ENCODE measurements around the gene LYPD6B. TPM values are rescaled to one million over a fixed set of nuclear protein-coding genes. Genes with fewer than 3 reads are reported as not detected.

The LYPD6B gene
- polyA plus RNA-seq, 3 donors = not detected

- intact Hi-C loops (cut with micrococcal nuclease) = no loop called here
- Histone ChIP-seq H3K27me3 (ENCODE audit: control insufficient read depth in 2 of 2, insufficient read depth in 2 of 2, low read length in 2 of 2) (no peaks in the 10 kb centered on the region), H3K36me3 (replicated peaks in 1 of 2; ENCODE audit: control insufficient read depth in 1 of 2, insufficient read depth in 2 of 2, low read length in 2 of 2) (no peaks in the 10 kb centered on the region), H3K4me1 (ENCODE audit: control insufficient read depth in 1 of 2, insufficient read depth in 2 of 2, low read length in 2 of 2) (no peaks in the 10 kb centered on the region), H4K20me1 (ENCODE audit: insufficient read depth, low read length) (no peaks in the 10 kb centered on the region), H3K27ac (ENCODE audit: low read depth in 1 of 2, low read length in 2 of 2) (no peak overlapping the region), H3K9me3 (replicated peaks in 1 of 2; ENCODE audit: control insufficient read depth in 1 of 2, insufficient read depth in 1 of 2, low read length in 2 of 2) (peaks cover 0 to 10% of the 10 kb centered on the region in 2 donors), H2AFZ (ENCODE audit: insufficient read depth, low read depth, low read length, poor library complexity, severe bottlenecking) (no peak overlapping the region), H3K4me2 (replicated peaks; ENCODE audit: extremely low read depth, low read length, poor library complexity, severe bottlenecking) (no peak overlapping the region), H3K79me2 (ENCODE audit: insufficient read depth, low read length) (no peaks in the 10 kb centered on the region), H3K9ac (ENCODE audit: insufficient read depth, low read length, poor library complexity, severe bottlenecking) (no peak overlapping the region), H3K4me3 (replicated peaks in 1 of 3; ENCODE audit: low read depth in 2 of 3, low read length in 3 of 3) (no peak overlapping the region)
- TF ChIP-seq CTCF (IDR thresholded peaks at IDR 0.05) = no peak
- DNase-seq = no peak
- WGBS (ENCODE audit: insufficient coverage) = 98% methylated on average over 3 of the region's 4 CpGs
- peaks cover 6 to 22% (median 12%) of the 10 kb centered on the region in 7 donors for H3K9me3 Mint-ChIP-seq
- peak overlapping the region in 1 of 7 donors; percentile 39 for H3K27ac Mint-ChIP-seq
- H3K4me3 Mint-ChIP-seq = no peak overlapping the region
- peaks cover 4 to 6% (median 6%) of the 10 kb centered on the region in 3 donors for H3K27me3 Mint-ChIP-seq (ENCODE audit: low read depth in 3 of 3)
- no peaks in the 10 kb centered on the region for H3K36me3 Mint-ChIP-seq
- no peaks in the 10 kb centered on the region for H3K4me1 Mint-ChIP-seq
Measured at GRCh38 chr2:149259136-149259535, 220.6 kb downstream of the LYPD6B start.

GRCh38 chr2:149261692-149262091 lies 223.2 kb downstream of the LYPD6B start:
- Mint-ChIP-seq H3K4me1 (no peaks in the 10 kb centered on the region), H3K27ac (peak overlapping the region in 1 of 7 donors; percentile 23), H3K9me3 (peaks cover 0 to 16% (median under 1%) of the 10 kb centered on the region in 7 donors), H3K36me3 (no peaks in the 10 kb centered on the region), H3K4me3 (no peak overlapping the region), H3K27me3 (ENCODE audit: low read depth in 3 of 3) (peaks cover 2 to 6% (median 5%) of the 10 kb centered on the region in 3 donors)
- Histone ChIP-seq H3K9me3 (replicated peaks in 1 of 2; ENCODE audit: control insufficient read depth in 1 of 2, insufficient read depth in 1 of 2, low read length in 2 of 2) (peaks cover 0 to 10% of the 10 kb centered on the region in 2 donors), H4K20me1 (ENCODE audit: insufficient read depth, low read length) (no peaks in the 10 kb centered on the region), H3K36me3 (replicated peaks in 1 of 2; ENCODE audit: control insufficient read depth in 1 of 2, insufficient read depth in 2 of 2, low read length in 2 of 2) (no peaks in the 10 kb centered on the region), H3K27me3 (ENCODE audit: control insufficient read depth in 2 of 2, insufficient read depth in 2 of 2, low read length in 2 of 2) (no peaks in the 10 kb centered on the region), H3K27ac (ENCODE audit: low read depth in 1 of 2, low read length in 2 of 2) (no peak overlapping the region), H3K79me2 (ENCODE audit: insufficient read depth, low read length) (no peaks in the 10 kb centered on the region), H3K4me2 (replicated peaks; ENCODE audit: extremely low read depth, low read length, poor library complexity, severe bottlenecking) (no peak overlapping the region), H2AFZ (ENCODE audit: insufficient read depth, low read depth, low read length, poor library complexity, severe bottlenecking) (no peak overlapping the region), H3K4me1 (ENCODE audit: control insufficient read depth in 1 of 2, insufficient read depth in 2 of 2, low read length in 2 of 2) (no peaks in the 10 kb centered on the region), H3K4me3 (replicated peaks in 1 of 3; ENCODE audit: low read depth in 2 of 3, low read length in 3 of 3) (no peak overlapping the region), H3K9ac (ENCODE audit: insufficient read depth, low read length, poor library complexity, severe bottlenecking) (no peak overlapping the region)
- no peak for TF ChIP-seq CTCF (IDR thresholded peaks at IDR 0.05)
- WGBS (ENCODE audit: insufficient coverage) = 42% methylated on average over 2 of the region's 3 CpGs
- intact Hi-C loops (cut with micrococcal nuclease) = no loop called here
- DNase-seq = no peak

Other genes with a start within 250 kb of the LYPD6B start
- gene KIF5C, start 163.5 kb upstream of the LYPD6B start, polyA plus RNA-seq = under 1 TPM in 1 of 3 donors, not detected in 2; 0.04 TPM